IMR-90 (cell line): ENCODE results near the gene TMX2. TPM values are rescaled to one million over a fixed set of nuclear protein-coding genes. Genes with fewer than 3 reads are reported as not detected.
A peak's percentile ranks its signal among the peaks of the same experiment; 100 is the strongest.

ENCODE experiments used
- ATAC-seq: fragments of 200-7000 bp; cut with Tn5 transposase; 2 replicates; pipeline ENCODE4 v1.9.1; 2020; ENCODE audit warnings: low read depth, mild to moderate bottlenecking, moderate library complexity
- BruUV-seq: library from RNA; stranded (reverse); fragments of 400-500 nt; replicated peaks from 2 replicates; lab custom pipeline; 2021; lab: Mats Ljungman, UMichigan
- CTCF ChIA-PET: fragments of 300-600 bp; formaldehyde crosslinking; extraction: SDS; loops from one replicate; lab custom pipeline; 2021; ENCODE audit warnings: antibody characterized with exemption; lab: Yijun Ruan, JAX
- POLR2A ChIA-PET: fragments of 300-600 bp; sonication (Branson Sonifier 250); formaldehyde crosslinking; loops from one replicate; lab custom pipeline; 2022; ENCODE audit warnings: antibody characterized with exemption; ENCODE audit not compliant: unreplicated experiment; lab: Charles Lee
- DNase-seq: peaks from one replicate; pipeline ENCODE4 v3.0.0; 2013
- H2AFZ ChIP-seq: replicated peaks from 2 replicates; pipeline ENCODE3; 2013; ENCODE audit warnings: low read length, mild to moderate bottlenecking; ENCODE audit not compliant: poor library complexity
- H2AK5ac ChIP-seq: 2 replicates; pipeline ENCODE4 v1.6.1; 2013; ENCODE audit warnings: low read depth, low read length, inconsistent platforms
- H2AK9ac ChIP-seq: replicated peaks from 2 replicates; pipeline ENCODE3; 2013; ENCODE audit warnings: mild to moderate bottlenecking, low read depth, low read length, moderate library complexity; ENCODE audit not compliant: poor library complexity
- H2BK120ac ChIP-seq: 2 replicates; pipeline ENCODE4 v1.6.1; 2013; ENCODE audit warnings: low read depth, low read length, inconsistent platforms
- H2BK15ac ChIP-seq: 3 replicates; pipeline ENCODE4 v1.6.1; 2013; ENCODE audit warnings: low read depth, low read length, inconsistent platforms
- H2BK20ac ChIP-seq: 2 replicates; pipeline ENCODE4 v1.6.1; 2013; ENCODE audit warnings: low read depth, mild to moderate bottlenecking, inconsistent platforms, low read length, moderate library complexity
- H2BK5ac ChIP-seq: 2 replicates; pipeline ENCODE4 v1.6.1; 2013; ENCODE audit warnings: mild to moderate bottlenecking, low read depth, low read length, inconsistent platforms; ENCODE audit not compliant: poor library complexity, severe bottlenecking
- H3K14ac ChIP-seq: replicated peaks from 2 replicates; pipeline ENCODE4 v1.6.1; 2013; ENCODE audit warnings: low read depth, low read length, inconsistent platforms
- H3K18ac ChIP-seq: 2 replicates; pipeline ENCODE4 v1.6.1; 2013; ENCODE audit warnings: low read depth, low read length, control low read depth
- H3K23ac ChIP-seq: 2 replicates; pipeline ENCODE4 v1.6.1; 2013; ENCODE audit warnings: low read depth, low read length, inconsistent platforms
- H3K27ac ChIP-seq: 2 replicates; pipeline ENCODE4 v1.5.1; 2013; ENCODE audit warnings: mild to moderate bottlenecking, control low read depth, low read length; ENCODE audit not compliant: insufficient read depth
- H3K27me3 ChIP-seq: 2 replicates; pipeline ENCODE4 v1.6.1; 2013; ENCODE audit warnings: low read length; ENCODE audit not compliant: control insufficient read depth, insufficient read depth
- H3K36me3 ChIP-seq: 2 replicates; pipeline ENCODE4 v1.6.1; 2013; ENCODE audit warnings: low read length, mixed read lengths; ENCODE audit not compliant: control insufficient read depth, insufficient read depth
- H3K4ac ChIP-seq: 2 replicates; pipeline ENCODE4 v1.6.1; 2013; ENCODE audit warnings: low read depth, low read length, inconsistent platforms
- H3K4me1 ChIP-seq: 2 replicates; pipeline ENCODE4 v1.6.1; 2013; ENCODE audit warnings: low read length, mixed read lengths; ENCODE audit not compliant: control insufficient read depth, insufficient read depth
- H3K4me2 ChIP-seq: 2 replicates; pipeline ENCODE4 v1.6.1; 2013; ENCODE audit warnings: low read depth, mild to moderate bottlenecking, control low read depth, low read length, moderate library complexity
- H3K4me3 ChIP-seq: 2 replicates; pipeline ENCODE4 v1.5.1; 2013; ENCODE audit warnings: low read depth, mild to moderate bottlenecking, control low read depth, low read length, moderate library complexity; ENCODE audit not compliant: insufficient read depth
- H3K56ac ChIP-seq: 2 replicates; pipeline ENCODE4 v1.6.1; 2013; ENCODE audit warnings: low read length, inconsistent platforms; ENCODE audit not compliant: insufficient read depth; ENCODE audit errors: extremely low read depth
- H3K79me1 ChIP-seq, 2 experiments: 2 replicates each; pipeline ENCODE4 v1.6.1; 2013; ENCODE audit warnings: low read length in 2 of 2, inconsistent platforms in 1 of 2, low read depth in 1 of 2
- H3K9ac ChIP-seq: 2 replicates; pipeline ENCODE4 v1.6.1; 2013; ENCODE audit warnings: low read depth, low read length, control low read depth
- H3K9me1 ChIP-seq: 2 replicates; pipeline ENCODE4 v1.6.1; 2013; ENCODE audit warnings: low read length, inconsistent platforms; ENCODE audit not compliant: insufficient read depth
- H3K9me3 ChIP-seq: 2 replicates; pipeline ENCODE4 v1.6.1; 2013; ENCODE audit warnings: low read length; ENCODE audit not compliant: control insufficient read depth, insufficient read depth
- H4K20me1 ChIP-seq: 2 replicates; pipeline ENCODE4 v1.6.1; 2013; ENCODE audit warnings: low read length, inconsistent platforms; ENCODE audit not compliant: insufficient read depth
- H4K5ac ChIP-seq: 2 replicates; pipeline ENCODE4 v1.6.1; 2013; ENCODE audit warnings: mild to moderate bottlenecking, low read depth, low read length, control low read depth
- H4K8ac ChIP-seq, 2 experiments: 2 replicates each; pipeline ENCODE4 v1.6.1; 2013; ENCODE audit warnings: low read depth in 2 of 2, low read length in 2 of 2, control low read depth in 1 of 2, inconsistent platforms in 1 of 2
- H4K91ac ChIP-seq: 2 replicates; pipeline ENCODE4 v1.6.1; 2013; ENCODE audit warnings: low read depth, low read length, inconsistent platforms; ENCODE audit not compliant: insufficient read depth
- BHLHE40 ChIP-seq: fragments of 150-350 bp; IDR thresholded peaks from 2 replicates; pipeline ENCODE4 v1.6.1; 2016; ENCODE audit warnings: mild to moderate bottlenecking, low read depth, low read length
- CHD1 ChIP-seq: IDR thresholded peaks from 2 replicates; pipeline ENCODE4 v1.6.1; 2012; ENCODE audit warnings: low read depth, low read length, improper control_type of control experiment
- CTCF ChIP-seq: conservative IDR thresholded peaks from 2 replicates; pipeline ENCODE4 v1.5.1; 2012; ENCODE audit warnings: mild to moderate bottlenecking, low read depth, low read length, improper control_type of control experiment
- ELK1 ChIP-seq: fragments of 150-350 bp; IDR thresholded peaks from 2 replicates; pipeline ENCODE4 v1.6.1; 2016; ENCODE audit warnings: low read depth, mild to moderate bottlenecking, low read length, moderate library complexity, borderline replicate concordance
- FOS ChIP-seq: fragments of 150-350 bp; IDR thresholded peaks from 2 replicates; pipeline ENCODE4 v1.6.1; 2016; ENCODE audit warnings: low read depth, low read length
- MAFK ChIP-seq: IDR thresholded peaks from 2 replicates; pipeline ENCODE4 v1.6.1; 2012; ENCODE audit warnings: low read depth, low read length, improper control_type of control experiment
- MAZ ChIP-seq: IDR thresholded peaks from 2 replicates; pipeline ENCODE4 v1.6.1; 2012; ENCODE audit warnings: low read depth, mild to moderate bottlenecking, low read length, improper control_type of control experiment, moderate library complexity, borderline replicate concordance
- NFE2L2 ChIP-seq: fragments of 150-350 bp; IDR thresholded peaks from 2 replicates; pipeline ENCODE4 v1.6.1; 2016; ENCODE audit warnings: low read depth, mild to moderate bottlenecking, low read length
- POLR2A ChIP-seq: IDR thresholded peaks from 2 replicates; pipeline ENCODE4 v1.6.1; 2012; ENCODE audit warnings: mild to moderate bottlenecking, low read depth, low read length
- RAD21 ChIP-seq: IDR thresholded peaks from 2 replicates; pipeline ENCODE4 v1.6.1; 2012; ENCODE audit warnings: low read length, improper control_type of control experiment
- SMC3 ChIP-seq: fragments of 150-350 bp; IDR thresholded peaks from 2 replicates; pipeline ENCODE4 v1.6.1; 2016; ENCODE audit warnings: low read depth, mild to moderate bottlenecking, antibody characterized with exemption, low read length, moderate library complexity
- USF2 ChIP-seq: fragments of 150-350 bp; IDR thresholded peaks from 2 replicates; pipeline ENCODE4 v1.6.1; 2017; ENCODE audit warnings: mild to moderate bottlenecking, antibody characterized with exemption, low read length, low read depth
- WGBS, 2 experiments: methylation state at CpG; one replicate each; pipeline versions ENCODE4 v1.1.5 to v1.1.7; 2013; ENCODE audit warnings: missing lambda C conversion rate in 2 of 2; ENCODE audit not compliant: insufficient read length in 1 of 2; ENCODE audit errors: extremely low coverage in 2 of 2; 5-methylcytosine and 5-hydroxymethylcytosine counted together
- dilution Hi-C: fragments of 300-500 bp; cut with HindIII; formaldehyde crosslinking; loops from one replicate; pipeline ENCODE4 v1.14.3; 2018; ENCODE audit warnings: low sequenced_read_pairs; ENCODE audit not compliant: unreplicated experiment
- in situ Hi-C: fragments of 300-500 bp; cut with MboI; formaldehyde crosslinking; loops from 3 replicates; pipeline ENCODE4 v1.14.3; 2019; ENCODE audit warnings: low sequenced_read_pairs, inconsistent platforms, mixed read lengths
- intact Hi-C: fragments of 100-400 bp; cut with micrococcal nuclease; formaldehyde crosslinking; loops from 2 replicates; pipeline ENCODE4 v1.10.0; 2022
- polyA plus RNA-seq, 3 experiments: library from polyadenylated mRNA; depleted of rRNA; stranded (reverse); fragments of >200 nt; gene quantifications; 2 replicates each; pipeline ENCODE4 v1.2.3, GENCODE V29; 2012; ENCODE audit warnings: low replicate concordance in 1 of 3
- total RNA-seq: library from RNA; depleted of rRNA; stranded (reverse); fragments of >200 nt; gene quantifications from 2 replicates; pipeline ENCODE4 v1.2.3, GENCODE V29; 2012

Gene TMX2
- total and polyA plus RNA-seq, 2 of the 4 experiments (the other 2 are of a cell fraction): 60.3 to 103 TPM

GRCh38 chr11:57761301-57762234 lies 49.2 kb downstream of the TMX2 start, which contains the start of gene CTNND1:
TSS of gene CTNND1 (plus strand) at chr11:57761802. CDS start at chr11:57791479, 29,677 bp downstream.
- Histone ChIP-seq H3K36me3 (peaks cover 2% of the 10 kb centered on the region; the same call in 1 of the 2 replicates), H4K8ac (peak within 1 kb of the TSS; percentile 98 to 100), H4K91ac (peak within 1 kb of the TSS; percentile 93), H2BK120ac (peak within 1 kb of the TSS; percentile 88), H3K9ac (peak within 1 kb of the TSS; percentile 100), H3K23ac (peak within 1 kb of the TSS; percentile 94), H3K4ac (peak within 1 kb of the TSS; percentile 96), H3K18ac (peak within 1 kb of the TSS; percentile 99), H2BK20ac (peak within 1 kb of the TSS; percentile 75), H3K14ac (peak within 1 kb of the TSS; percentile 98), H3K79me1 (peaks cover 0 to 22% of the 10 kb centered on the region in 2 experiments; a peak in 2 of 4 replicates), H3K9me3 (no peaks in the 10 kb centered on the region), H3K27ac (peak within 1 kb of the TSS; percentile 100), H3K4me1 (peaks cover 8% of the 10 kb centered on the region), H2AK5ac (peak within 1 kb of the TSS; percentile 85), H3K56ac (peak within 1 kb of the TSS; percentile 100), H2AFZ (peak within 1 kb of the TSS; percentile 91), H2AK9ac (peak within 1 kb of the TSS; percentile 91), H3K27me3 (no peaks in the 10 kb centered on the region), H2BK5ac (peak within 1 kb of the TSS; percentile 99), H4K5ac (peak within 1 kb of the TSS; percentile 99), H2BK15ac (peak within 1 kb of the TSS; percentile 95), H4K20me1 (peaks cover 32% of the 10 kb centered on the region), H3K4me2 (peak within 1 kb of the TSS; percentile 99), H3K4me3 (peak within 1 kb of the TSS; percentile 99), H3K9me1 (0 out of 2 replicates have a peak, but pooled peaks cover 6% of the 10 kb centered on the region)
- ChIA-PET POLR2A (interaction anchor here (0.5 to 1.3 kb wide), 10 partner anchors 10 to 494 kb away, joined by 3 to 6 read pairs (median 3); partner anchors contain the start of genes BTBD18 and SELENOH), CTCF (interaction anchor here (0.6 to 1.9 kb wide), 7 partner anchors 10 to 762 kb away, joined by 3 to 10 read pairs (median 4); partner anchors contain the start of gene BTBD18)
- WGBS, 2 experiments: 0% methylated on average over 2 of the region's 13 CpGs; no CpG with 5 or more reads in 1 of the 2 experiments
- ATAC-seq (peak; percentile 96), DNase-seq (peak; percentile 98)
- dilution Hi-C loops: no loop called here
- in situ Hi-C loops: no loop called here
- BruUV-seq: no TSS peak
- intact Hi-C loops: loop anchor here (1.0 to 5.0 kb wide), 5 partner anchors 15 to 751 kb away; no protein-coding TSS in a partner anchor
- TF ChIP-seq BHLHE40: no peak
- TF ChIP-seq MAZ: peak; percentile 52; the same call in 1 of the 2 replicates
- TF ChIP-seq NFE2L2: no peak
- no peak for TF ChIP-seq CTCF
- no peak for TF ChIP-seq RAD21
- no peak for TF ChIP-seq ELK1
- no peak for TF ChIP-seq USF2
- TF ChIP-seq SMC3: 0 out of 2 replicates have a peak, but pooled peaks have one; percentile 1
- no peak for TF ChIP-seq MAFK
- peak; percentile 32; the same call in 1 of the 2 replicates for TF ChIP-seq FOS
- peak; percentile 84; the same call in 1 of the 2 replicates for TF ChIP-seq POLR2A
- peak; percentile 28; the same call in 1 of the 2 replicates for TF ChIP-seq CHD1
